Fibroblast of villous mesenchyme (primary cell): ENCODE data around the gene CX3CR1. TPM values are rescaled to one million over a fixed set of nuclear protein-coding genes. Genes with fewer than 3 reads are reported as not detected.

ENCODE experiments used
- DNase-seq: peaks from one replicate; pipeline ENCODE4 v3.0.0-alpha.2; 2010; ENCODE audit warnings: low read depth
- H3K4me3 ChIP-seq: 2 replicates; pipeline ENCODE4 v1.5.1; 2011; ENCODE audit warnings: low read depth, mild to moderate bottlenecking, low read length
- total RNA-seq: library from RNA; depleted of rRNA; stranded (reverse); fragments of >200 nt; gene quantifications from 2 replicates; pipeline ENCODE4 v1.2.3, GENCODE V29; 2012
- TF ChIP-seq, protein P1 (sequence below): IDR thresholded peaks from 2 replicates; pipeline ENCODE4 v1.5.1; 2012; ENCODE audit warnings: low read depth, mild to moderate bottlenecking, low read length; ENCODE audit not compliant: insufficient read depth

CX3CR1 gene
- total RNA-seq, 1 donor, result not detected

DNA sequence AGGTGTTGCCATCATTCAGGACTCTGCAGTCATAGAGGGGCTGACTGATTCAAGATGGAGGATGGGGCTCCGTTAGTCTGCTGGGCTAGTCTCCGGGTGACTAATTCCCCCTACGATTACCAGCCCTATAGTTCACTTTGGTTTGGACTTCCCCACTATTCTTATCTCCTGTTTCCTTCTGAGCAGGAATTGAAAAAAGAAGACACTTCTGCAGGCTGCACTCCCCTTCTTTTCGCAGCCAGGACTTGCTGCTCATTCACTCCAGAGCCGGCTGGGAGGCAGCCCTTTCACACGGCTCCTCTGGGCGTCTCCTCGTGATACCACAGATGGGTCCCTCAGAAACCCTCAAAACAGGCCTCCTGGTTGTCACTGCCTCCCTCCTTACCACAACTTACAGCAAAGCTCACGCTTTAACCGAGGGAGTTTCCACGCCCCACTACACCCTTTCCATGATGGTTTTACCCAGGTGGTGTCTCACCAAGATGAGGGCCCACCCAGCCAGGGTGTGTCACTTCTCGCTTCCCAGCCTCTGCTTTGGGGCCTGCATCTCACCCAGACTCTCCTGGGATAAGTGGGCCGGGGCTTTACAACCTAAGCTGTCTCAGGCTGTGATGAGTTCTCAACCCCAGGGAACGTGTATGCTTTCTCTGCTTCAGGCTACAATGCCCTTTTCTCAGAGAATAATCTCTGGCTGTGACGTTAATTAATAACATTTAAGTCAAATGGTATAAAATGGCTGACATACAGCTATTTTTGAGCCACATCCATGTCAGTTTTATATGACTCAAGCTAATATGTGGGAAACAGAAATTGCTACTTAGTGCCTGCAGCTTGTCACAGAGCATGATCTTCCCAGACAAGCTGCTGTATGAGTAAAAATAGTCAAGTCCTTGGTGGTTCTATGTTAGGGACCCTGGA, 11.9 kb downstream of the CX3CR1 start:
- H3K4me3 ChIP-seq, result no peak overlapping the region
- TF ChIP-seq, protein P1, sequence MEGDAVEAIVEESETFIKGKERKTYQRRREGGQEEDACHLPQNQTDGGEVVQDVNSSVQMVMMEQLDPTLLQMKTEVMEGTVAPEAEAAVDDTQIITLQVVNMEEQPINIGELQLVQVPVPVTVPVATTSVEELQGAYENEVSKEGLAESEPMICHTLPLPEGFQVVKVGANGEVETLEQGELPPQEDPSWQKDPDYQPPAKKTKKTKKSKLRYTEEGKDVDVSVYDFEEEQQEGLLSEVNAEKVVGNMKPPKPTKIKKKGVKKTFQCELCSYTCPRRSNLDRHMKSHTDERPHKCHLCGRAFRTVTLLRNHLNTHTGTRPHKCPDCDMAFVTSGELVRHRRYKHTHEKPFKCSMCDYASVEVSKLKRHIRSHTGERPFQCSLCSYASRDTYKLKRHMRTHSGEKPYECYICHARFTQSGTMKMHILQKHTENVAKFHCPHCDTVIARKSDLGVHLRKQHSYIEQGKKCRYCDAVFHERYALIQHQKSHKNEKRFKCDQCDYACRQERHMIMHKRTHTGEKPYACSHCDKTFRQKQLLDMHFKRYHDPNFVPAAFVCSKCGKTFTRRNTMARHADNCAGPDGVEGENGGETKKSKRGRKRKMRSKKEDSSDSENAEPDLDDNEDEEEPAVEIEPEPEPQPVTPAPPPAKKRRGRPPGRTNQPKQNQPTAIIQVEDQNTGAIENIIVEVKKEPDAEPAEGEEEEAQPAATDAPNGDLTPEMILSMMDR, result no peak
- DNase-seq, result no peak

DNA sequence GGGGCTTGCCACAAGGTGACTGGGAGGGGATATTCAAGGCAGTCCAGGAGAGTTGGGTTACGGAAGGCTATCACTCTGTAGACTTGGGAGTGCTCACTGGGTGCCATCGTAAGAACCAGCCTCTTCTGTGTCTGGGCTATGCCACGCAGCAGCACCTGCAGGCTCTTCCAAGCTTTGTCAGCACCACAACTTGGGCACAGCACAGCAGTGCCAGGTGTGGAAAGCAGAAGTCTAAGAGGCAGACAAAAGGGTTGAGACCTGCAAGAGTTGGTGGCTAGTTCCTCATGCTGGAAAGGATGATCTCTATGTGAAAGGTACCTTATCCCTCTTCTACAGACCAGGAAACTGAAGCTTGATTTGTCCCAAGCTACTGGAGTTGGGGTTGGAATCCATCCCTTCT, 15.8 kb downstream of the CX3CR1 start:
- TF ChIP-seq, protein P1, result no peak
- no peak for DNase-seq
- no peak overlapping the region for H3K4me3 ChIP-seq

DNA sequence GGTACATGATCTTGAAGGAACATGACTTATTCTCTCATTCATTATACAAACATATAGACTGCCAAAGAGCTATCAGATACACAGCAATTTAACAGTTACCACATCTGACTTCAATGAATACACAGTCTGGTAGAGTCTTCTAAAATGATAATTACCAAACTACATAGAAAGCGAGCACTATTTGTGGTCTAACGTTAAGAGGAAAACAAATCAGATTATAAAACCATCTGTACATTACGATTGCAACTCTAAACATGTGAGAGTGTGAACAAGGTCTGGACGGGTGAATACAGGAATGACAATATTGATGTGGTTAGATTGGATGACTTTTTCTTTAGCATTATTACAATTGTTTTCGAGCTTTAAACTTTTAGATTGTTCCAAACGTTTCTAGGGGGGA, 16.3 kb downstream of the CX3CR1 start:
- TF ChIP-seq, protein P1, result no peak
- no peak overlapping the region for H3K4me3 ChIP-seq
- DNase-seq, result no peak

DNA sequence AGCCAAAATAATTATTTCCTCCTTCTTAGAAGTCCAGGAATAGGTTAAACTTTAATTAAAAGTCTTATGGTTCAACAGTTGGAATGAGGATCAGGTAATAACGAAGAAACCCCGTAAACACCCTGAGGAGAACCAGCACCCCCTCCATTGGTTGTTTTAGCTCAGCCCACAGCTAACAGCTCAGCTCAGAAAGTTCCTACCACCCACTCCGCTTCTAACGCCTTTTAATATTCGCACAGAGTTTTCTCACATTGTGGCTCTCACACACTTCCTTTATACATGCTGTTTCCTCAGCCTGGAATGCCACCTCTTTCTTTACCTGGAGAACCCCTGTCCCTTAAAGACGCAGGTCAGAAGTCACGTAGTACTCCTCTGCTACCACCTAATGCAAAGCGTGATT, 17.0 kb downstream of the CX3CR1 start:
- no peak for DNase-seq
- TF ChIP-seq, protein P1, result no peak
- no peak overlapping the region for H3K4me3 ChIP-seq

DNA sequence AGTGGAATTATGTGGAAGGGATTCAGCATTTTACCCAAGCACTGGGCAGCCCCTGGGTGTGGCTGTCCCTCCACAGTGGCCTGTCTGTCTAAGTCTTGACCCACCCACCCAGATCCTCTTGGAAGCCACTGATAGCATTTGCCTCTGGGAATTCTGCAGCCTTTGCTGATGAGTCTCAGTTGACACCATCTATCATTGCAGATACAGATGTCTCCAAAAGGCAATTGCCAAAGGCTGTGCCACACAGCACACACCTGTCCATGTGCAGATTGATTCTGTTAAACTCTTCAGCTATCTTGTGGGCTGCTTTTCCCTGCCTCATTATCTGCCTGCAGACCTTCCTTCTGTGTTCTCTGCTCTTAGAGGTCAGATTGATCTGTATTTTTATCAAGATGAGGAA, 18.1 kb downstream of the CX3CR1 start:
- TF ChIP-seq, protein P1, result no peak
- H3K4me3 ChIP-seq, result no peak overlapping the region
- DNase-seq, result no peak

DNA sequence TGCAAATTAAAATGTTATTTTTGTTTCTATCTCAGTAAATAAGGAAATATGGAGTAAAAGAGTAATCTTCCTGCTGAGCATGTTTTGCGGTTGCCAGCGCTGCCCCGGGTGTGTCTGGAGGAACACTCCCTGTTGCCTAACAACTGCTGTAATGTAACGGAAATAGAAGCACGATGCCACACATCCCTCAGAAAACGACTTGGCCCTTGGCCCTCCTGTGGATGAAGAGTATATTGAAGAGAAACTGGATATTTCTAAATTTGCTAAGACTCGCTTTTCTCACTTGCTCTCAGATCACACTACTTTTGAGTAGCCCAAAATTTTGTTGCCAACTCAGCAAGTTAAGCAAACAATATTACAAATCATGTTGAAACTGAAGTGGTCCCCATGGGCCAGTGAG, 18.9 kb downstream of the CX3CR1 start:
- no peak overlapping the region for H3K4me3 ChIP-seq
- peak; percentile 93 for DNase-seq
- TF ChIP-seq, protein P1, result peak; percentile 48
